Inferior parietal cortex (tissue), 1 donor: ENCODE data around the gene PFKP.
"Not testable (repeated sequence)": the region's sequence is repeated elsewhere in the genome, so short reads cannot be mapped to it uniquely, and the experiment has no call there.

Source experiments
- DNase-seq: peaks from one replicate; pipeline ENCODE4 v3.0.0-alpha.2; 2016; ENCODE audit errors: extremely low spot score

PFKP gene

GRCh38 chr10:3046981-3047547, 20.3 kb upstream of the PFKP start:
- DNase-seq = no peak

- no peak for DNase-seq
Measured at GRCh38 chr10:3047596-3047995, 19.8 kb upstream of the PFKP start.

GRCh38 chr10:3048119-3049019, 19.0 kb upstream of the PFKP start:
- DNase-seq = no peak

GRCh38 chr10:3051692-3052091, 15.7 kb upstream of the PFKP start:
- no peak for DNase-seq

GRCh38 chr10:3053155-3053554, 14.2 kb upstream of the PFKP start:
- no peak for DNase-seq

- peak; percentile 65 for DNase-seq
Measured at GRCh38 chr10:3054183-3054850, 13.0 kb upstream of the PFKP start.

GRCh38 chr10:3054851-3055199, 12.5 kb upstream of the PFKP start:
- DNase-seq = no peak

- DNase-seq = no peak
Measured at GRCh38 chr10:3056280-3057037, 10.9 kb upstream of the PFKP start.

- no peak for DNase-seq
Measured at GRCh38 chr10:3057946-3058345, 9.4 kb upstream of the PFKP start.

GRCh38 chr10:3059974-3060373, 7.4 kb upstream of the PFKP start:
- DNase-seq = no peak

- no peak for DNase-seq
Measured at GRCh38 chr10:3060481-3060889, 6.9 kb upstream of the PFKP start.

- not testable (repeated sequence) for DNase-seq
Measured at GRCh38 chr10:3061323-3061898, 5.9 kb upstream of the PFKP start.

- DNase-seq = no peak
Measured at GRCh38 chr10:3062502-3063186, 4.7 kb upstream of the PFKP start.

GRCh38 chr10:3064423-3064822, 2.9 kb upstream of the PFKP start:
- DNase-seq = no peak

- no peak for DNase-seq
Measured at GRCh38 chr10:3065622-3066021, 1.7 kb upstream of the PFKP start.

GRCh38 chr10:3066317-3067117, 831 bp upstream of the PFKP start:
- DNase-seq = no peak

GRCh38 chr10:3067859-3068179, 471 bp downstream of the PFKP start:
- no peak for DNase-seq

- no peak for DNase-seq
Measured at GRCh38 chr10:3068201-3068967, 1.0 kb downstream of the PFKP start.

- no peak for DNase-seq
Measured at GRCh38 chr10:3068968-3069737, 1.8 kb downstream of the PFKP start.
